Endothelial cell of umbilical vein (primary cell): ENCODE results near the gene TIAM1.

Experiments used
- CTCF ChIP-seq, 2 donors: IDR thresholded peaks; 1 replicate in 1 of 2; 2 replicates in 1 of 2; pipeline ENCODE4 v1.5.1; 2011; ENCODE audit warnings: low read length in 2 of 2, mild to moderate bottlenecking in 2 of 2, moderate library complexity in 2 of 2, control low read depth in 1 of 2, inconsistent platforms in 1 of 2, low read depth in 1 of 2; ENCODE audit not compliant: insufficient read depth in 1 of 2; ENCODE audit errors: extremely low read depth in 1 of 2
- POLR2A ChIP-seq: IDR thresholded peaks from 2 replicates; pipeline ENCODE4 v1.6.1; 2012; ENCODE audit warnings: low read depth, mild to moderate bottlenecking, control low read depth, low read length
- POLR2AphosphoS5 ChIP-seq: IDR thresholded peaks from 2 replicates; pipeline ENCODE4 v1.6.1; 2012; ENCODE audit warnings: low read depth, mild to moderate bottlenecking, control low read depth, low read length, moderate library complexity; ENCODE audit not compliant: insufficient read depth

GRCh38 chr21:31173881-31174555 lies 170.0 kb downstream of the TIAM1 start:
- TF ChIP-seq CTCF (IDR thresholded peaks at IDR 0.05; ENCODE audit: extremely low read depth in 1 of 2, insufficient read depth in 1 of 2, low read depth in 1 of 2, low read length in 2 of 2) (no peak), POLR2A (no peak), POLR2AphosphoS5 (no peak)
